ENCODE measurements around the gene BIN1.

DNA sequence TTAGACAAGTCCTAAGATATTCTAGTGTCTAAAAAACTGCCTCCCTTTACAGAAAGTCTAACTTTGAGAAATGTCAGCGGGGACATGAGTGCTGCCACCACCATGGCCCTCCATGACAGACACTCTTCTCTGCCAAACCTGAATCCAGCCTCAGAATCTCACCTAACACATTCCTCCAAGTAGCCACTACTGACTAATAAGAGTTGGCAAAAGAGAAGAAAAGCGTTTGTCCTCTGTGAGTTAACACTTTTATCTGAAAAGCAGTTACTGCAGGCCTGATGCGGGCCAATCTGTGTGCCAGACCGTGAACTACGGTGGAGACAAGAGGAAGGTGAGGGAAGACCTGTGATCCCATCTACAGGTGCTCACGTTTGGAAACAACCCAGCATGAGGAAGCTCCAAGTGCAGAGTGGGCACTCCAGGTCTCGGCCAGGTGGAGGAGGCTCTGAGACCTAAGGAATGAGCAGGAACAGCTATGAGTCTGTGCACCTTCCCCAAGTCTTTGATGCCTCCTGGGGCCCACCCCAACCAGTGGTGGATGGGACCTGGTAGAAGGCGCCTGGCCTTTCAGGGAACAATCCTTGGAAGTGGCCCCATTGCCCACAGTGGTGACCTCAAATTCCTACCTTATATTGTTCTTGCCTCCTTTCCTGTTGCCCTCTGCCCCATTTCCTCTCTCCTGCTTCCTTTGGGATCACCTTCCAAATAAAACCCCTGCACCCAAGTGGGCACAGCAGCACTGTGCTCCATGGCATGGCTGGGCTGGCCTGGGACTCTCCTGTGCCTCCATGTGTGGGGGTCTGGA lies 91.6 kb downstream of the BIN1 start:
- TF ChIP-seq POLR2A (IDR thresholded peaks at IDR 0.05), result no peak
- TF ChIP-seq, protein P1, sequence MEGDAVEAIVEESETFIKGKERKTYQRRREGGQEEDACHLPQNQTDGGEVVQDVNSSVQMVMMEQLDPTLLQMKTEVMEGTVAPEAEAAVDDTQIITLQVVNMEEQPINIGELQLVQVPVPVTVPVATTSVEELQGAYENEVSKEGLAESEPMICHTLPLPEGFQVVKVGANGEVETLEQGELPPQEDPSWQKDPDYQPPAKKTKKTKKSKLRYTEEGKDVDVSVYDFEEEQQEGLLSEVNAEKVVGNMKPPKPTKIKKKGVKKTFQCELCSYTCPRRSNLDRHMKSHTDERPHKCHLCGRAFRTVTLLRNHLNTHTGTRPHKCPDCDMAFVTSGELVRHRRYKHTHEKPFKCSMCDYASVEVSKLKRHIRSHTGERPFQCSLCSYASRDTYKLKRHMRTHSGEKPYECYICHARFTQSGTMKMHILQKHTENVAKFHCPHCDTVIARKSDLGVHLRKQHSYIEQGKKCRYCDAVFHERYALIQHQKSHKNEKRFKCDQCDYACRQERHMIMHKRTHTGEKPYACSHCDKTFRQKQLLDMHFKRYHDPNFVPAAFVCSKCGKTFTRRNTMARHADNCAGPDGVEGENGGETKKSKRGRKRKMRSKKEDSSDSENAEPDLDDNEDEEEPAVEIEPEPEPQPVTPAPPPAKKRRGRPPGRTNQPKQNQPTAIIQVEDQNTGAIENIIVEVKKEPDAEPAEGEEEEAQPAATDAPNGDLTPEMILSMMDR (IDR thresholded peaks at IDR 0.05), result no peak
